ENCODE measurements around the gene C5orf58. TPM values are rescaled to one million over a fixed set of nuclear protein-coding genes. Genes with fewer than 3 reads are reported as not detected.
A peak's percentile ranks its signal among the peaks of the same experiment; 100 is the strongest.

The C5orf58 gene
- total RNA-seq, 2 experiments from 2014 or later: not detected

GRCh38 chr5:170262061-170263045 lies 29.6 kb downstream of the C5orf58 start:
- peak; percentile 67 for DNase-seq
- Mint-ChIP-seq H3K4me3 (peak overlapping the region; percentile 27), H3K27ac (peak overlapping the region; percentile 90), H3K4me1 (ENCODE audit: low read depth) (peaks cover 73% of the 10 kb centered on the region), H3K9me3 (no peaks in the 10 kb centered on the region), H3K36me3 (ENCODE audit: low read depth) (peaks cover 84% of the 10 kb centered on the region), H3K27me3 (ENCODE audit: low read depth) (no peaks in the 10 kb centered on the region)
- CTCF ChIA-PET: interaction anchor here (0.7 to 2.9 kb wide), 10 partner anchors 12 to 76 kb away, joined by 3 to 14 read pairs (median 5); no protein-coding TSS in a partner anchor
- intact Hi-C loops (cut with micrococcal nuclease): loop anchor here (1.0 to 10.0 kb wide), 3 partner anchors 8 to 1122 kb away; partner anchors contain the start of gene NPM1

- intact Hi-C loops (cut with micrococcal nuclease): loop anchor here (10.0 kb wide), 2 partner anchors 459 to 1121 kb away; partner anchors contain the start of gene NPM1
Measured at GRCh38 chr5:170263906-170264305, 31.1 kb downstream of the C5orf58 start.

GRCh38 chr5:170265522-170265921 lies 32.7 kb downstream of the C5orf58 start:
- intact Hi-C loops (cut with micrococcal nuclease): loop anchor here (5.0 to 10.0 kb wide), 4 partner anchors 163 to 1119 kb away; partner anchors contain the start of gene NPM1
- Mint-ChIP-seq H3K36me3 (ENCODE audit: low read depth) (peaks cover 77% of the 10 kb centered on the region), H3K4me1 (ENCODE audit: low read depth) (peaks cover 90% of the 10 kb centered on the region), H3K27me3 (ENCODE audit: low read depth) (no peaks in the 10 kb centered on the region), H3K9me3 (no peaks in the 10 kb centered on the region), H3K27ac (peak overlapping the region; percentile 86), H3K4me3 (peak overlapping the region; percentile 2)
- CTCF ChIA-PET: interaction anchor here (0.7 to 7.3 kb wide), 13 partner anchors 8 to 307 kb away, joined by 3 to 209 read pairs (median 12); partner anchors contain the start of gene LCP2
- peak; percentile 53 for DNase-seq

More at GRCh38 chr5:170263906-170264305, 31.1 kb downstream of the C5orf58 start:
- Mint-ChIP-seq H3K27ac (peak overlapping the region; percentile 90), H3K4me1 (ENCODE audit: low read depth) (peaks cover 86% of the 10 kb centered on the region), H3K9me3 (no peaks in the 10 kb centered on the region), H3K27me3 (ENCODE audit: low read depth) (no peaks in the 10 kb centered on the region), H3K36me3 (ENCODE audit: low read depth) (peaks cover 80% of the 10 kb centered on the region), H3K4me3 (no peak overlapping the region)
- no peak for DNase-seq
- CTCF ChIA-PET: interaction anchor here (1.0 to 7.3 kb wide), 3 partner anchors 10 to 74 kb away, joined by 4 to 209 read pairs (median 60); no protein-coding TSS in a partner anchor

- intact Hi-C loops (cut with micrococcal nuclease): loop anchor here (1.0 to 10.0 kb wide), 11 partner anchors 8 to 1118 kb away; partner anchors contain the start of genes LCP2 and NPM1
- Mint-ChIP-seq H3K9me3 (no peaks in the 10 kb centered on the region), H3K27ac (peak overlapping the region; percentile 86), H3K4me1 (ENCODE audit: low read depth) (peaks cover 91% of the 10 kb centered on the region), H3K36me3 (ENCODE audit: low read depth) (peaks cover 74% of the 10 kb centered on the region), H3K27me3 (ENCODE audit: low read depth) (no peaks in the 10 kb centered on the region), H3K4me3 (peak overlapping the region; percentile 57)
- CTCF ChIA-PET: interaction anchor here (0.7 to 7.3 kb wide), 22 partner anchors 7 to 154 kb away, joined by 3 to 209 read pairs (median 6); partner anchors contain the start of gene LCP2
- peak; percentile 85 for DNase-seq
Measured at GRCh38 chr5:170266570-170267381, 34.0 kb downstream of the C5orf58 start.

- peak overlapping the region; percentile 86 for H3K27ac Mint-ChIP-seq
- H3K4me1 Mint-ChIP-seq (ENCODE audit: low read depth): peaks cover 88% of the 10 kb centered on the region
- H3K36me3 Mint-ChIP-seq (ENCODE audit: low read depth): peaks cover 71% of the 10 kb centered on the region
- H3K4me3 Mint-ChIP-seq: peak overlapping the region; percentile 57
- intact Hi-C loops (cut with micrococcal nuclease): loop anchor here (1.0 to 10.0 kb wide), 8 partner anchors 41 to 1117 kb away; partner anchors contain the start of gene NPM1
- DNase-seq: peak; percentile 90
- no peaks in the 10 kb centered on the region for H3K9me3 Mint-ChIP-seq
- CTCF ChIA-PET: interaction anchor here (0.7 to 7.3 kb wide), 19 partner anchors 10 to 154 kb away, joined by 3 to 209 read pairs (median 8); partner anchors contain the start of gene LCP2
- H3K27me3 Mint-ChIP-seq (ENCODE audit: low read depth): no peaks in the 10 kb centered on the region
Measured at GRCh38 chr5:170267431-170268152, 34.8 kb downstream of the C5orf58 start.

GRCh38 chr5:170268153-170268689 lies 35.4 kb downstream of the C5orf58 start:
- peak overlapping the region; percentile 86 for H3K27ac Mint-ChIP-seq
- peaks cover 71% of the 10 kb centered on the region for H3K36me3 Mint-ChIP-seq (ENCODE audit: low read depth)
- intact Hi-C loops (cut with micrococcal nuclease): loop anchor here (1.0 to 10.0 kb wide), 6 partner anchors 42 to 1117 kb away; partner anchors contain the start of gene NPM1
- CTCF ChIA-PET: interaction anchor here (0.8 to 7.3 kb wide), 18 partner anchors 9 to 153 kb away, joined by 3 to 209 read pairs (median 8); partner anchors contain the start of genes KCNMB1 and LCP2
- no peak overlapping the region for H3K4me3 Mint-ChIP-seq
- peaks cover 86% of the 10 kb centered on the region for H3K4me1 Mint-ChIP-seq (ENCODE audit: low read depth)
- no peaks in the 10 kb centered on the region for H3K27me3 Mint-ChIP-seq (ENCODE audit: low read depth)
- DNase-seq: no peak
- H3K9me3 Mint-ChIP-seq: no peaks in the 10 kb centered on the region

- H3K27me3 Mint-ChIP-seq (ENCODE audit: low read depth): no peaks in the 10 kb centered on the region
- intact Hi-C loops (cut with micrococcal nuclease): loop anchor here (1.0 to 10.0 kb wide), 6 partner anchors 43 to 1116 kb away; partner anchors contain the start of gene NPM1
- CTCF ChIA-PET: interaction anchor here (0.8 to 7.3 kb wide), 14 partner anchors 9 to 120 kb away, joined by 3 to 209 read pairs (median 14); partner anchors contain the start of genes KCNMB1 and LCP2
- H3K9me3 Mint-ChIP-seq: no peaks in the 10 kb centered on the region
- peaks cover 84% of the 10 kb centered on the region for H3K4me1 Mint-ChIP-seq (ENCODE audit: low read depth)
- peaks cover 71% of the 10 kb centered on the region for H3K36me3 Mint-ChIP-seq (ENCODE audit: low read depth)
- H3K4me3 Mint-ChIP-seq: no peak overlapping the region
- DNase-seq: no peak
- H3K27ac Mint-ChIP-seq: peak overlapping the region; percentile 86
Measured at GRCh38 chr5:170268884-170269283, 36.1 kb downstream of the C5orf58 start.

- Mint-ChIP-seq H3K27me3 (ENCODE audit: low read depth) (no peaks in the 10 kb centered on the region), H3K4me3 (no peak overlapping the region), H3K36me3 (ENCODE audit: low read depth) (peaks cover 71% of the 10 kb centered on the region), H3K9me3 (no peaks in the 10 kb centered on the region), H3K4me1 (ENCODE audit: low read depth) (peaks cover 84% of the 10 kb centered on the region), H3K27ac (peak overlapping the region; percentile 86)
- peak; percentile 62 for DNase-seq
- CTCF ChIA-PET: interaction anchor here (1.0 to 7.3 kb wide), 10 partner anchors 8 to 68 kb away, joined by 4 to 209 read pairs (median 30); partner anchors contain the start of gene LCP2
- intact Hi-C loops (cut with micrococcal nuclease): loop anchor here (5.0 to 10.0 kb wide), 4 partner anchors 167 to 1115 kb away; partner anchors contain the start of gene NPM1
Measured at GRCh38 chr5:170269579-170269978, 36.8 kb downstream of the C5orf58 start.

GRCh38 chr5:170270293-170271069 lies 37.7 kb downstream of the C5orf58 start:
- Mint-ChIP-seq H3K27me3 (ENCODE audit: low read depth) (no peaks in the 10 kb centered on the region), H3K27ac (peak overlapping the region; percentile 61), H3K4me3 (no peak overlapping the region), H3K4me1 (ENCODE audit: low read depth) (peaks cover 88% of the 10 kb centered on the region), H3K36me3 (ENCODE audit: low read depth) (peaks cover 77% of the 10 kb centered on the region), H3K9me3 (no peaks in the 10 kb centered on the region)
- CTCF ChIA-PET: interaction anchor here (6.8 to 7.3 kb wide), 2 partner anchors 23 to 68 kb away, joined by 130 to 209 read pairs; partner anchors contain the start of gene LCP2
- DNase-seq: no peak
- intact Hi-C loops (cut with micrococcal nuclease): loop anchor here (5.0 kb wide), 1 partner anchor 152 kb away; no protein-coding TSS in a partner anchor
